GM23338 (cell line): ENCODE measurements around the gene PACSIN3. TPM values are rescaled to one million over a fixed set of nuclear protein-coding genes. Genes with fewer than 3 reads are reported as not detected.

ENCODE experiments used
- ATAC-seq: fragments of 200-7000 bp; cut with Tn5 transposase; 3 replicates; pipeline ENCODE4 v1.9.1; 2020
- DNase-seq: peaks from one replicate; pipeline ENCODE4 v3.0.0-alpha.2; 2015; ENCODE audit warnings: low spot score
- H2AFZ ChIP-seq: fragments of 200-600 bp; sonication (generic); 2 replicates; pipeline ENCODE4 v1.8.0; 2016; ENCODE audit warnings: antibody characterized with exemption, mild to moderate bottlenecking, moderate library complexity
- H3F3A ChIP-seq: fragments of 200-600 bp; sonication (generic); replicated peaks from 2 replicates; pipeline ENCODE4 v1.8.0; 2017; ENCODE audit warnings: antibody characterized with exemption, mixed run types, low read depth
- H3K27ac ChIP-seq: fragments of 200-600 bp; sonication (generic); 2 replicates; pipeline ENCODE4 v1.6.1; 2016; ENCODE audit warnings: low read depth
- H3K27me3 ChIP-seq: fragments of 200-600 bp; sonication (generic); 2 replicates; pipeline ENCODE4 v1.8.0; 2016; ENCODE audit warnings: mild to moderate bottlenecking, mixed run types, moderate library complexity; ENCODE audit not compliant: insufficient read depth
- H3K36me3 ChIP-seq: fragments of 200-600 bp; sonication (generic); 2 replicates; pipeline ENCODE4 v1.8.0; 2016; ENCODE audit warnings: mild to moderate bottlenecking; ENCODE audit not compliant: insufficient read depth
- H3K4me1 ChIP-seq: fragments of 200-600 bp; sonication (generic); 2 replicates; pipeline ENCODE4 v1.8.0; 2016; ENCODE audit warnings: mild to moderate bottlenecking, moderate library complexity; ENCODE audit not compliant: insufficient read depth
- H3K4me2 ChIP-seq: fragments of 200-600 bp; sonication (generic); 2 replicates; pipeline ENCODE4 v1.7.1; 2017; ENCODE audit warnings: mixed run types
- H3K4me3 ChIP-seq: fragments of 200-600 bp; sonication (generic); 2 replicates; pipeline ENCODE4 v1.6.1; 2016; ENCODE audit warnings: mixed run types
- H3K79me2 ChIP-seq: fragments of 200-600 bp; sonication (generic); replicated peaks from 2 replicates; pipeline ENCODE4 v1.8.0; 2017; ENCODE audit warnings: mild to moderate bottlenecking; ENCODE audit not compliant: insufficient read depth
- H3K9me2 ChIP-seq: fragments of 200-600 bp; sonication (generic); 2 replicates; pipeline ENCODE4 v1.8.0; 2017; ENCODE audit not compliant: insufficient read depth
- H4K20me1 ChIP-seq: fragments of 200-600 bp; sonication (generic); replicated peaks from 2 replicates; pipeline ENCODE4 v1.8.0; 2017; ENCODE audit warnings: mild to moderate bottlenecking; ENCODE audit not compliant: insufficient read depth
- H3K27ac Mint-ChIP-seq: 2 replicates; pipeline ENCODE4 v1.8.0; 2020; ENCODE audit warnings: inconsistent platforms, mild to moderate bottlenecking, moderate library complexity, mixed read lengths
- H3K27me3 Mint-ChIP-seq: 3 replicates; pipeline ENCODE4 v1.8.0; 2022; ENCODE audit warnings: low read depth, mild to moderate bottlenecking, moderate library complexity, mixed read lengths, inconsistent platforms; ENCODE audit not compliant: insufficient read depth, poor library complexity
- H3K36me3 Mint-ChIP-seq: 3 replicates; pipeline ENCODE4 v1.8.0; 2021; ENCODE audit warnings: low read depth, mild to moderate bottlenecking, inconsistent platforms, moderate library complexity, mixed read lengths
- H3K4me1 Mint-ChIP-seq: 3 replicates; pipeline ENCODE4 v1.8.0; 2020; ENCODE audit warnings: mild to moderate bottlenecking, inconsistent platforms, mixed read lengths
- H3K4me3 Mint-ChIP-seq: 3 replicates; pipeline ENCODE4 v1.8.0; 2021; ENCODE audit warnings: moderate library complexity, mild to moderate bottlenecking, inconsistent platforms, mixed read lengths
- H3K9me3 Mint-ChIP-seq: 3 replicates; pipeline ENCODE4 v1.8.0; 2020; ENCODE audit warnings: moderate library complexity, mild to moderate bottlenecking, inconsistent platforms, mixed read lengths
- EZH2phosphoT487 ChIP-seq: fragments of 200-600 bp; sonication (generic); IDR thresholded peaks from one replicate; pipeline ENCODE4 v1.8.1; 2018; ENCODE audit warnings: antibody characterized with exemption; ENCODE audit not compliant: unreplicated experiment
- JUNB ChIP-seq: IDR thresholded peaks from one replicate; pipeline ENCODE4 v1.6.1; 2016; ENCODE audit warnings: antibody characterized with exemption; ENCODE audit not compliant: unreplicated experiment
- NANOG ChIP-seq: IDR thresholded peaks from 2 replicates; pipeline ENCODE4 v1.6.1; 2016; ENCODE audit warnings: antibody characterized with exemption, borderline replicate concordance
- POLR2AphosphoS5 ChIP-seq: IDR thresholded peaks from 2 replicates; pipeline ENCODE4 v1.6.1; 2016; ENCODE audit warnings: antibody characterized with exemption, low read depth
- STAT1 ChIP-seq: IDR thresholded peaks from one replicate; pipeline ENCODE4 v1.6.1; 2016; ENCODE audit warnings: antibody characterized with exemption; ENCODE audit not compliant: unreplicated experiment
- ZNF114 ChIP-seq: fragments of 250-450 bp; sonication (Bioruptor Pico); IDR thresholded peaks from 2 replicates; pipeline ENCODE4 v1.5.0; 2020; ENCODE audit warnings: mild to moderate bottlenecking, moderate library complexity
- ZNF331 ChIP-seq: fragments of 250-450 bp; sonication (Bioruptor Pico); IDR thresholded peaks from 2 replicates; pipeline ENCODE4 v1.5.0; 2020; ENCODE audit warnings: low read depth, mild to moderate bottlenecking, moderate library complexity
- polyA plus RNA-seq: library from polyadenylated mRNA; unstranded; fragments of >200 nt; fragmentation: Nextera tagmentation; extraction: Ambion mirVana; gene quantifications from 2 replicates; pipeline ENCODE4 v1.2.1, GENCODE V29; 2016
- total RNA-seq: library from RNA; depleted of rRNA; stranded (reverse); fragments of >200 nt; shearing (Covaris generic); gene quantifications from 2 replicates; pipeline ENCODE4 v1.2.3, GENCODE V29; 2014
- TF ChIP-seq, protein P1 (sequence below): IDR thresholded peaks from one replicate; pipeline ENCODE4 v1.6.1; 2018; ENCODE audit warnings: antibody characterized with exemption; ENCODE audit not compliant: unreplicated experiment
- TF ChIP-seq, protein P2 (sequence below), 2 experiments: fragments of 200-600 bp in 1 of 2; sonication (generic) in 1 of 2; conservative IDR thresholded peaks; 2 replicates each; pipeline versions ENCODE4 v1.5.1 to v1.6.1; 2016 to 2017; ENCODE audit warnings: antibody characterized with exemption in 2 of 2, low read depth in 2 of 2, mild to moderate bottlenecking in 2 of 2, moderate library complexity in 1 of 2
- TF ChIP-seq, protein P3 (sequence below): fragments of 250-450 bp; sonication (Bioruptor Pico); IDR thresholded peaks from 2 replicates; pipeline ENCODE4 v1.5.0; 2020; ENCODE audit warnings: mild to moderate bottlenecking, moderate library complexity
- TF ChIP-seq, protein P4 (sequence below): IDR thresholded peaks from 2 replicates; pipeline ENCODE4 v1.6.1; 2016; ENCODE audit warnings: antibody characterized with exemption

PACSIN3 gene
- total and polyA plus RNA-seq, 2 experiments from 2014 or later, result 39.6 to 72.1 TPM

DNA sequence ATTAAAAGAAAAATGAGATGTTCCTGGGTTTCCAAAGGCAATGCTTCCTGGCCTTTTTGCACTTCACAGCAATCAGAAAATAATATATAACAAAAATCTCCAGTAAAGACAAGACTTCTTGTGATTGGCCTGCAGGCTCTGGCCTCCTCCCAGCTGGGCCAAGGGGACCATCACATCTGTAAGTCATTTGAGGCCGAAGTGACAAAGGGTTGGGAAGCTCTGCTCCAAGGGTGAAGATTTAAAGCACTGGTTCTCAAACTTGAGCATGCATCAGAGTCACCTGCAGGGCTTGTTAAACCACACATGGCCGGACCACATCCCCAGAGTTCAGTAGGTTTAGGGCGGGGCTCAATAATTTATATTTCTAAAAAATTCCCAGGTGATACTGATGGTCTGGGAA, 41.7 kb downstream of the PACSIN3 start:
- no peak overlapping the region for H3K27ac Mint-ChIP-seq
- DNase-seq, result no peak
- H3K36me3 ChIP-seq, result no peaks in the 10 kb centered on the region
- TF ChIP-seq, protein P1, sequence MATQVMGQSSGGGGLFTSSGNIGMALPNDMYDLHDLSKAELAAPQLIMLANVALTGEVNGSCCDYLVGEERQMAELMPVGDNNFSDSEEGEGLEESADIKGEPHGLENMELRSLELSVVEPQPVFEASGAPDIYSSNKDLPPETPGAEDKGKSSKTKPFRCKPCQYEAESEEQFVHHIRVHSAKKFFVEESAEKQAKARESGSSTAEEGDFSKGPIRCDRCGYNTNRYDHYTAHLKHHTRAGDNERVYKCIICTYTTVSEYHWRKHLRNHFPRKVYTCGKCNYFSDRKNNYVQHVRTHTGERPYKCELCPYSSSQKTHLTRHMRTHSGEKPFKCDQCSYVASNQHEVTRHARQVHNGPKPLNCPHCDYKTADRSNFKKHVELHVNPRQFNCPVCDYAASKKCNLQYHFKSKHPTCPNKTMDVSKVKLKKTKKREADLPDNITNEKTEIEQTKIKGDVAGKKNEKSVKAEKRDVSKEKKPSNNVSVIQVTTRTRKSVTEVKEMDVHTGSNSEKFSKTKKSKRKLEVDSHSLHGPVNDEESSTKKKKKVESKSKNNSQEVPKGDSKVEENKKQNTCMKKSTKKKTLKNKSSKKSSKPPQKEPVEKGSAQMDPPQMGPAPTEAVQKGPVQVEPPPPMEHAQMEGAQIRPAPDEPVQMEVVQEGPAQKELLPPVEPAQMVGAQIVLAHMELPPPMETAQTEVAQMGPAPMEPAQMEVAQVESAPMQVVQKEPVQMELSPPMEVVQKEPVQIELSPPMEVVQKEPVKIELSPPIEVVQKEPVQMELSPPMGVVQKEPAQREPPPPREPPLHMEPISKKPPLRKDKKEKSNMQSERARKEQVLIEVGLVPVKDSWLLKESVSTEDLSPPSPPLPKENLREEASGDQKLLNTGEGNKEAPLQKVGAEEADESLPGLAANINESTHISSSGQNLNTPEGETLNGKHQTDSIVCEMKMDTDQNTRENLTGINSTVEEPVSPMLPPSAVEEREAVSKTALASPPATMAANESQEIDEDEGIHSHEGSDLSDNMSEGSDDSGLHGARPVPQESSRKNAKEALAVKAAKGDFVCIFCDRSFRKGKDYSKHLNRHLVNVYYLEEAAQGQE, result no peak
- TF ChIP-seq, protein P2, sequence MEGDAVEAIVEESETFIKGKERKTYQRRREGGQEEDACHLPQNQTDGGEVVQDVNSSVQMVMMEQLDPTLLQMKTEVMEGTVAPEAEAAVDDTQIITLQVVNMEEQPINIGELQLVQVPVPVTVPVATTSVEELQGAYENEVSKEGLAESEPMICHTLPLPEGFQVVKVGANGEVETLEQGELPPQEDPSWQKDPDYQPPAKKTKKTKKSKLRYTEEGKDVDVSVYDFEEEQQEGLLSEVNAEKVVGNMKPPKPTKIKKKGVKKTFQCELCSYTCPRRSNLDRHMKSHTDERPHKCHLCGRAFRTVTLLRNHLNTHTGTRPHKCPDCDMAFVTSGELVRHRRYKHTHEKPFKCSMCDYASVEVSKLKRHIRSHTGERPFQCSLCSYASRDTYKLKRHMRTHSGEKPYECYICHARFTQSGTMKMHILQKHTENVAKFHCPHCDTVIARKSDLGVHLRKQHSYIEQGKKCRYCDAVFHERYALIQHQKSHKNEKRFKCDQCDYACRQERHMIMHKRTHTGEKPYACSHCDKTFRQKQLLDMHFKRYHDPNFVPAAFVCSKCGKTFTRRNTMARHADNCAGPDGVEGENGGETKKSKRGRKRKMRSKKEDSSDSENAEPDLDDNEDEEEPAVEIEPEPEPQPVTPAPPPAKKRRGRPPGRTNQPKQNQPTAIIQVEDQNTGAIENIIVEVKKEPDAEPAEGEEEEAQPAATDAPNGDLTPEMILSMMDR (conservative IDR thresholded peaks at IDR 0.05; ENCODE audit: low read depth in 2 of 2), result no peak
- TF ChIP-seq ZNF114 (CRISPR knock-in tag) (no peak), ZNF331 (CRISPR knock-in tag) (no peak), POLR2AphosphoS5 (no peak), JUNB (no peak), NANOG (no peak), STAT1 (no peak), EZH2phosphoT487 (no peak)
- TF ChIP-seq, protein P3, sequence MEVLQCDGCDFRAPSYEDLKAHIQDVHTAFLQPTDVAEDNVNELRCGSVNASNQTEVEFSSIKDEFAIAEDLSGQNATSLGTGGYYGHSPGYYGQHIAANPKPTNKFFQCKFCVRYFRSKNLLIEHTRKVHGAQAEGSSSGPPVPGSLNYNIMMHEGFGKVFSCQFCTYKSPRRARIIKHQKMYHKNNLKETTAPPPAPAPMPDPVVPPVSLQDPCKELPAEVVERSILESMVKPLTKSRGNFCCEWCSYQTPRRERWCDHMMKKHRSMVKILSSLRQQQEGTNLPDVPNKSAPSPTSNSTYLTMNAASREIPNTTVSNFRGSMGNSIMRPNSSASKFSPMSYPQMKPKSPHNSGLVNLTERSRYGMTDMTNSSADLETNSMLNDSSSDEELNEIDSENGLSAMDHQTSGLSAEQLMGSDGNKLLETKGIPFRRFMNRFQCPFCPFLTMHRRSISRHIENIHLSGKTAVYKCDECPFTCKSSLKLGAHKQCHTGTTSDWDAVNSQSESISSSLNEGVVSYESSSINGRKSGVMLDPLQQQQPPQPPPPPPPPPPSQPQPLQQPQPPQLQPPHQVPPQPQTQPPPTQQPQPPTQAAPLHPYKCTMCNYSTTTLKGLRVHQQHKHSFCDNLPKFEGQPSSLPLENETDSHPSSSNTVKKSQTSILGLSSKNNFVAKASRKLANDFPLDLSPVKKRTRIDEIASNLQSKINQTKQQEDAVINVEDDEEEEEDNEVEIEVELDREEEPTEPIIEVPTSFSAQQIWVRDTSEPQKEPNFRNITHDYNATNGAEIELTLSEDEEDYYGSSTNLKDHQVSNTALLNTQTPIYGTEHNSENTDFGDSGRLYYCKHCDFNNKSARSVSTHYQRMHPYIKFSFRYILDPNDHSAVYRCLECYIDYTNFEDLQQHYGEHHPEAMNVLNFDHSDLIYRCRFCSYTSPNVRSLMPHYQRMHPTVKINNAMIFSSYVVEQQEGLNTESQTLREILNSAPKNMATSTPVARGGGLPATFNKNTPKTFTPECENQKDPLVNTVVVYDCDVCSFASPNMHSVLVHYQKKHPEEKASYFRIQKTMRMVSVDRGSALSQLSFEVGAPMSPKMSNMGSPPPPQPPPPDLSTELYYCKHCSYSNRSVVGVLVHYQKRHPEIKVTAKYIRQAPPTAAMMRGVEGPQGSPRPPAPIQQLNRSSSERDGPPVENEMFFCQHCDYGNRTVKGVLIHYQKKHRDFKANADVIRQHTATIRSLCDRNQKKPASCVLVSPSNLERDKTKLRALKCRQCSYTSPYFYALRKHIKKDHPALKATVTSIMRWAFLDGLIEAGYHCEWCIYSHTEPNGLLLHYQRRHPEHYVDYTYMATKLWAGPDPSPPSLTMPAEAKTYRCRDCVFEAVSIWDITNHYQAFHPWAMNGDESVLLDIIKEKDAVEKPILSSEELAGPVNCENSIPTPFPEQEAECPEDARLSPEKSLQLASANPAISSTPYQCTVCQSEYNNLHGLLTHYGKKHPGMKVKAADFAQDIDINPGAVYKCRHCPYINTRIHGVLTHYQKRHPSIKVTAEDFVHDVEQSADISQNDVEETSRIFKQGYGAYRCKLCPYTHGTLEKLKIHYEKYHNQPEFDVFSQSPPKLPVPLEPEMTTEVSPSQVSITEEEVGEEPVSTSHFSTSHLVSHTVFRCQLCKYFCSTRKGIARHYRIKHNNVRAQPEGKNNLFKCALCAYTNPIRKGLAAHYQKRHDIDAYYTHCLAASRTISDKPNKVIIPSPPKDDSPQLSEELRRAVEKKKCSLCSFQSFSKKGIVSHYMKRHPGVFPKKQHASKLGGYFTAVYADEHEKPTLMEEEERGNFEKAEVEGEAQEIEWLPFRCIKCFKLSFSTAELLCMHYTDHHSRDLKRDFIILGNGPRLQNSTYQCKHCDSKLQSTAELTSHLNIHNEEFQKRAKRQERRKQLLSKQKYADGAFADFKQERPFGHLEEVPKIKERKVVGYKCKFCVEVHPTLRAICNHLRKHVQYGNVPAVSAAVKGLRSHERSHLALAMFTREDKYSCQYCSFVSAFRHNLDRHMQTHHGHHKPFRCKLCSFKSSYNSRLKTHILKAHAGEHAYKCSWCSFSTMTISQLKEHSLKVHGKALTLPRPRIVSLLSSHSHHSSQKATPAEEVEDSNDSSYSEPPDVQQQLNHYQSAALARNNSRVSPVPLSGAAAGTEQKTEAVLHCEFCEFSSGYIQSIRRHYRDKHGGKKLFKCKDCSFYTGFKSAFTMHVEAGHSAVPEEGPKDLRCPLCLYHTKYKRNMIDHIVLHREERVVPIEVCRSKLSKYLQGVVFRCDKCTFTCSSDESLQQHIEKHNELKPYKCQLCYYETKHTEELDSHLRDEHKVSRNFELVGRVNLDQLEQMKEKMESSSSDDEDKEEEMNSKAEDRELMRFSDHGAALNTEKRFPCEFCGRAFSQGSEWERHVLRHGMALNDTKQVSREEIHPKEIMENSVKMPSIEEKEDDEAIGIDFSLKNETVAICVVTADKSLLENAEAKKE (CRISPR knock-in tag), result no peak
- TF ChIP-seq, protein P4, sequence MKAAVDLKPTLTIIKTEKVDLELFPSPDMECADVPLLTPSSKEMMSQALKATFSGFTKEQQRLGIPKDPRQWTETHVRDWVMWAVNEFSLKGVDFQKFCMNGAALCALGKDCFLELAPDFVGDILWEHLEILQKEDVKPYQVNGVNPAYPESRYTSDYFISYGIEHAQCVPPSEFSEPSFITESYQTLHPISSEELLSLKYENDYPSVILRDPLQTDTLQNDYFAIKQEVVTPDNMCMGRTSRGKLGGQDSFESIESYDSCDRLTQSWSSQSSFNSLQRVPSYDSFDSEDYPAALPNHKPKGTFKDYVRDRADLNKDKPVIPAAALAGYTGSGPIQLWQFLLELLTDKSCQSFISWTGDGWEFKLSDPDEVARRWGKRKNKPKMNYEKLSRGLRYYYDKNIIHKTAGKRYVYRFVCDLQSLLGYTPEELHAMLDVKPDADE, result no peak
- H3K4me3 Mint-ChIP-seq, result no peak overlapping the region
- H3K4me3 ChIP-seq, result no peak overlapping the region
- H3K4me2 ChIP-seq, result no peak overlapping the region
- H3K36me3 Mint-ChIP-seq, result no peaks in the 10 kb centered on the region
- H3K27me3 ChIP-seq, result no peaks in the 10 kb centered on the region
- H3K79me2 ChIP-seq, result no peaks in the 10 kb centered on the region
- H2AFZ ChIP-seq, result no peak overlapping the region
- H4K20me1 ChIP-seq, result no peaks in the 10 kb centered on the region
- H3F3A ChIP-seq, result no peaks in the 10 kb centered on the region
- H3K27me3 Mint-ChIP-seq, result no peaks in the 10 kb centered on the region
- H3K9me3 Mint-ChIP-seq, result no peaks in the 10 kb centered on the region
- peaks cover 5% of the 10 kb centered on the region; the same call in 2 of the 3 replicates for H3K4me1 Mint-ChIP-seq
- no peak for ATAC-seq
- H3K9me2 ChIP-seq, result no peaks in the 10 kb centered on the region
- H3K4me1 ChIP-seq, result no peaks in the 10 kb centered on the region
- H3K27ac ChIP-seq, result 0 out of 2 replicates have a peak overlapping the region, but pooled peaks have one; percentile 39
